Hematopoietic multipotent progenitor cell treated with erythropoietin and hydrocortisone succinate and interleukin-3 and kit ligand, for 8 days (in vitro differentiated cells): ENCODE results near the gene CDCA5.

Experiments used
- DNase-seq: peaks from one replicate; pipeline ENCODE4 v3.0.0-alpha.2; 2015

Gene CDCA5

GRCh38 chr11:65067446-65067845, 16.4 kb downstream of the CDCA5 start:
- no peak for DNase-seq

- no peak for DNase-seq
Measured at GRCh38 chr11:65066805-65067291, 17.0 kb downstream of the CDCA5 start.

GRCh38 chr11:65066315-65066714, 17.5 kb downstream of the CDCA5 start:
- DNase-seq: no peak

GRCh38 chr11:65065851-65066250, 18.0 kb downstream of the CDCA5 start:
- no peak for DNase-seq

GRCh38 chr11:65064847-65065240, 19.0 kb downstream of the CDCA5 start:
- DNase-seq: no peak

GRCh38 chr11:65063532-65063931, 20.3 kb downstream of the CDCA5 start:
- no peak for DNase-seq

- DNase-seq: peak; percentile 58
Measured at GRCh38 chr11:65060913-65061408, 22.9 kb downstream of the CDCA5 start.

- peak; percentile 28 for DNase-seq
Measured at GRCh38 chr11:65059959-65060824, 23.6 kb downstream of the CDCA5 start.

- DNase-seq: no peak
Measured at GRCh38 chr11:65059523-65059922, 24.3 kb downstream of the CDCA5 start.

- DNase-seq: no peak
Measured at GRCh38 chr11:65058419-65059054, 25.3 kb downstream of the CDCA5 start, which contains the start of gene NAALADL1. NAALADL1 (minus strand) TSS chr11:65058553; CDS start chr11:65058521, 32 bp downstream.

GRCh38 chr11:65058012-65058411, 25.8 kb downstream of the CDCA5 start:
- no peak for DNase-seq

- DNase-seq: no peak
Measured at GRCh38 chr11:65057526-65057925, 26.3 kb downstream of the CDCA5 start.

- no peak for DNase-seq
Measured at GRCh38 chr11:65056999-65057398, 26.8 kb downstream of the CDCA5 start.

- DNase-seq: no peak
Measured at GRCh38 chr11:65055538-65055937, 28.3 kb downstream of the CDCA5 start.

- no peak for DNase-seq
Measured at GRCh38 chr11:65053827-65054508, 29.9 kb downstream of the CDCA5 start.

GRCh38 chr11:65051398-65051858, 32.4 kb downstream of the CDCA5 start:
- DNase-seq: no peak

GRCh38 chr11:65047581-65048422, 36.0 kb downstream of the CDCA5 start:
- DNase-seq: no peak

- no peak for DNase-seq
Measured at GRCh38 chr11:65045728-65046127, 38.1 kb downstream of the CDCA5 start.

GRCh38 chr11:65045061-65045460, 38.8 kb downstream of the CDCA5 start:
- no peak for DNase-seq

GRCh38 chr11:65043881-65044501, 39.8 kb downstream of the CDCA5 start:
- DNase-seq: peak; percentile 25

GRCh38 chr11:65042891-65043290, 40.9 kb downstream of the CDCA5 start:
- DNase-seq: peak; percentile 18
